PC-9 (cell line): Measurements from ENCODE around the gene BICC1.

Experiments
- EZH2 ChIP-seq: fragments of 200-600 bp; sonication (generic); IDR thresholded peaks from 2 replicates; pipeline ENCODE4 v1.8.0; 2017; ENCODE audit warnings: antibody characterized with exemption, low read depth
- TF ChIP-seq, protein P1 (sequence below): fragments of 200-600 bp; sonication (generic); conservative IDR thresholded peaks from 2 replicates; pipeline ENCODE4 v1.6.1; 2017; ENCODE audit warnings: mixed run types, antibody characterized with exemption, mild to moderate bottlenecking, moderate library complexity

DNA sequence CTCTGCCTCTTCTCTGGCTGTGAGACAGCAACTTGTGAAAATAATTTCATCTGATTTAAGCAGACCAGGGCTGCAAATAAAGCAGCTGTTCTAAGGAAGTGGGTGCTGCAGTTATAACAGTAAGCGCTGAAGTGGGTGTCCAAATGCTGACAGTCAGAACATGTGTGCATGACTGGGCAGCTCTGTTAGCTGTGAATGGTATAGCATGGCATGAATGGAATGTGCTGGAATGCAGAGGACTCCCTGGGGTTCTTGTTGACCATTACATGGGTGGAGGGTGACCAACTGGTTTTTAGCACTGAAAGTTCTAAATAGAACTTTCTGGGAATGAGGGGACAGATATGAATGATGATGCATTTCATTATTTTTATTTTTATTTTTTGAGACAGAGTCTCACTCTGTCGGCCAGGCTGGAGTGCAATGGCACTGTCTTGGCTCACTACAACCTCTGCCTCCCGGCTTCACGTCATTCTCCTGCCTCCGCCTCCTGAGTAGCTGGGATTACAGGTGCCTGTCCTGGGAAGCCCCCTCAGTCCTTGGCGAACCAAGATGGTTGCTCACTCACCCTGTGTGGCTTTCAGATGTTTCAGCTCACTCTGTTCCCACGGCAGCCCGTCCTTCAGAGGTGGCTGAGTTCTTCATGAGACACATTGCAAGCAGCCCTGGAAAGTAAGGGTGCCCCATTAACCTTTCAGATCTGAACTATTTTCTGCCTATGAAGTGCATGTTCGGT is 344.0 kb downstream of the BICC1 start:
- TF ChIP-seq EZH2: no peak
- TF ChIP-seq, protein P1, sequence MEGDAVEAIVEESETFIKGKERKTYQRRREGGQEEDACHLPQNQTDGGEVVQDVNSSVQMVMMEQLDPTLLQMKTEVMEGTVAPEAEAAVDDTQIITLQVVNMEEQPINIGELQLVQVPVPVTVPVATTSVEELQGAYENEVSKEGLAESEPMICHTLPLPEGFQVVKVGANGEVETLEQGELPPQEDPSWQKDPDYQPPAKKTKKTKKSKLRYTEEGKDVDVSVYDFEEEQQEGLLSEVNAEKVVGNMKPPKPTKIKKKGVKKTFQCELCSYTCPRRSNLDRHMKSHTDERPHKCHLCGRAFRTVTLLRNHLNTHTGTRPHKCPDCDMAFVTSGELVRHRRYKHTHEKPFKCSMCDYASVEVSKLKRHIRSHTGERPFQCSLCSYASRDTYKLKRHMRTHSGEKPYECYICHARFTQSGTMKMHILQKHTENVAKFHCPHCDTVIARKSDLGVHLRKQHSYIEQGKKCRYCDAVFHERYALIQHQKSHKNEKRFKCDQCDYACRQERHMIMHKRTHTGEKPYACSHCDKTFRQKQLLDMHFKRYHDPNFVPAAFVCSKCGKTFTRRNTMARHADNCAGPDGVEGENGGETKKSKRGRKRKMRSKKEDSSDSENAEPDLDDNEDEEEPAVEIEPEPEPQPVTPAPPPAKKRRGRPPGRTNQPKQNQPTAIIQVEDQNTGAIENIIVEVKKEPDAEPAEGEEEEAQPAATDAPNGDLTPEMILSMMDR: no peak
